ENCODE measurements around the gene SERGEF. TPM values are rescaled to one million over a fixed set of nuclear protein-coding genes. Genes with fewer than 3 reads are reported as not detected.

SERGEF gene
- total and polyA plus RNA-seq, 2 of the 13 experiments (the other 11 are each of a cell fraction or from before 2014, with no cell fraction given), result 54.5 to 114 TPM

GRCh38 chr11:18005376-18006129 lies 7.3 kb downstream of the SERGEF start:
- WGBS (ENCODE audit: low lambda C conversion rate), result 94% methylated on average over 4 of the region's 4 CpGs
- DNase-seq (ENCODE audit: low spot score) (no peak), ATAC-seq (no peak), FAIRE-seq (no peak)
- no peaks in the 10 kb centered on the region for H3K9me3 ChIP-seq (ENCODE audit: low read length)
- H3K9ac ChIP-seq (ENCODE audit: insufficient read depth, low read depth, low read length), result no peak overlapping the region
- no peak overlapping the region for H3K4me2 ChIP-seq (ENCODE audit: low read depth, low read length)
- ChIA-PET POLR2A (interaction anchor here (1.3 kb wide), 1 partner anchor 19 kb away, joined by 3 read pairs; no protein-coding TSS in a partner anchor), CTCF (ENCODE audit: low intra/inter-chr PET ratio, low total read pairs) (no interaction called here)
- H3K79me2 ChIP-seq (ENCODE audit: insufficient read depth, low read length), result peaks cover 20% of the 10 kb centered on the region
- H3K27me3 ChIP-seq (ENCODE audit: control insufficient read depth in 1 of 2, insufficient read depth in 2 of 2, low read length in 2 of 2), result no peaks in the 10 kb centered on the region
- no peaks in the 10 kb centered on the region for H4K20me1 ChIP-seq (ENCODE audit: insufficient read depth, low read length)
- intact Hi-C loops (cut with micrococcal nuclease; ENCODE audit: unreplicated experiment) (no loop called here), in situ Hi-C loops (cut with HindIII; ENCODE audit: extremely low pct_ligation_motif_present, low pct_unique_long_range_greater_than_20kb) (no loop called here)
- no peak overlapping the region for H3K27ac ChIP-seq (ENCODE audit: extremely low read length, insufficient read depth, low read length)
- peaks cover 65% of the 10 kb centered on the region for H3K4me1 ChIP-seq (ENCODE audit: insufficient read depth, low read length)
- no peak overlapping the region for H3K4me3 ChIP-seq (replicated peaks in 1 of 3; ENCODE audit: insufficient read depth in 1 of 3, low read depth in 2 of 3, low read length in 3 of 3)
- peaks cover 10 to 37% of the 10 kb centered on the region in 2 experiments; a peak in 4 of 5 replicates for H3K36me3 ChIP-seq (replicated peaks in 1 of 2; ENCODE audit: control insufficient read depth in 1 of 2, insufficient read depth in 2 of 2, low read length in 2 of 2)
- BruUV-seq (replicated peaks), result no TSS peak
- no peak overlapping the region for H2AFZ ChIP-seq (ENCODE audit: low read length)
- TF ChIP-seq NFIB (CRISPR knock-in tag; IDR thresholded peaks at IDR 0.05; ENCODE audit: borderline replicate concordance), result no peak
- no peak for TF ChIP-seq ZBED4 (CRISPR knock-in tag; IDR thresholded peaks at IDR 0.05; ENCODE audit: borderline replicate concordance)
- TF ChIP-seq CEBPG (CRISPR knock-in tag; IDR thresholded peaks at IDR 0.05), result peak; percentile 53; the same call in 1 of the 2 replicates
- no peak for TF ChIP-seq ARID3A (IDR thresholded peaks at IDR 0.05; ENCODE audit: low read depth, low read length)
- TF ChIP-seq ZNF281 (CRISPR knock-in tag; IDR thresholded peaks at IDR 0.05; ENCODE audit: borderline replicate concordance), result no peak
- TF ChIP-seq HNF1B (CRISPR knock-in tag; IDR thresholded peaks at IDR 0.05), result no peak
- no peak for TF ChIP-seq ZNF552 (CRISPR knock-in tag; IDR thresholded peaks at IDR 0.05; ENCODE audit: borderline replicate concordance)
- TF ChIP-seq CEBPB (IDR thresholded peaks at IDR 0.05; ENCODE audit: borderline replicate concordance, low read depth, low read length), result peak; percentile 63; the same call in 1 of the 2 replicates
- TF ChIP-seq ZNF709 (CRISPR knock-in tag; IDR thresholded peaks at IDR 0.05), result no peak
- no peak for TF ChIP-seq RNF219 (CRISPR knock-in tag; IDR thresholded peaks at IDR 0.05)
